GM12891 (cell line): Measurements from ENCODE around the gene ZDHHC14.

Experiments used
- PAX5 ChIP-seq: IDR thresholded peaks from 2 replicates; pipeline ENCODE4 v1.6.1; 2011; ENCODE audit warnings: low read length, moderate library complexity, mild to moderate bottlenecking; ENCODE audit not compliant: insufficient read depth, severe bottlenecking
- POLR2A ChIP-seq: IDR thresholded peaks from 2 replicates; pipeline ENCODE4 v1.6.1; 2011; ENCODE audit warnings: low read depth, low read length, control low read depth
- POLR2AphosphoS5 ChIP-seq: IDR thresholded peaks from 2 replicates; pipeline ENCODE4 v1.6.1; 2011; ENCODE audit warnings: low read depth, low read length, control low read depth
- TAF1 ChIP-seq: IDR thresholded peaks from 2 replicates; pipeline ENCODE4 v1.6.1; 2011; ENCODE audit warnings: low read depth, low read length, control low read depth

GRCh38 chr6:157586088-157586414, 205.1 kb downstream of the ZDHHC14 start:
- TF ChIP-seq PAX5 (no peak), TAF1 (no peak), POLR2AphosphoS5 (no peak), POLR2A (no peak)
